GM21526 (cell line): ENCODE measurements around the gene IL17RD.

Experiments
- ATAC-seq: cut with Tn5 transposase; IDR thresholded peaks from one replicate; pipeline ENCODE4 v1.9.1; 2021; ENCODE audit warnings: moderate library complexity; ENCODE audit not compliant: unreplicated experiment, low FRiP score

Gene IL17RD

GRCh38 chr3:57164657-57165573, at the start of gene IL17RD:
Gene IL17RD (minus strand): TSS chr3:57165353. CDS start chr3:57165286, 67 bp downstream.
- no peak for ATAC-seq

GRCh38 chr3:57206423-57206822, 41.3 kb upstream of the IL17RD start:
- no peak for ATAC-seq

GRCh38 chr3:57199895-57200297, 34.7 kb upstream of the IL17RD start, which contains the start of gene HESX1:
Gene HESX1 (minus strand): TSS chr3:57199978. CDS start chr3:57199918, 60 bp downstream.
- ATAC-seq, result no peak

GRCh38 chr3:57194641-57195040, 29.5 kb upstream of the IL17RD start:
- ATAC-seq, result no peak

- no peak for ATAC-seq
These were observed 26.9 kb upstream of the IL17RD start for GRCh38 chr3:57192028-57192427.

- no peak for ATAC-seq
These were observed 19.4 kb upstream of the IL17RD start for GRCh38 chr3:57184526-57184925.

GRCh38 chr3:57179580-57180410, 14.6 kb upstream of the IL17RD start:
- no peak for ATAC-seq

- ATAC-seq, result no peak
These were observed 10.9 kb upstream of the IL17RD start for GRCh38 chr3:57176045-57176444.

- no peak for ATAC-seq
These were observed 8.5 kb upstream of the IL17RD start for GRCh38 chr3:57173687-57174086.

GRCh38 chr3:57170946-57171345, 5.8 kb upstream of the IL17RD start:
- ATAC-seq, result no peak

GRCh38 chr3:57169872-57170623, 4.9 kb upstream of the IL17RD start:
- ATAC-seq, result peak; percentile 62

GRCh38 chr3:57169108-57169507, 4.0 kb upstream of the IL17RD start:
- no peak for ATAC-seq

GRCh38 chr3:57168151-57168550, 3.0 kb upstream of the IL17RD start:
- ATAC-seq, result no peak

GRCh38 chr3:57166660-57167059, 1.5 kb upstream of the IL17RD start:
- ATAC-seq, result no peak

GRCh38 chr3:57165641-57166040, 488 bp upstream of the IL17RD start:
- ATAC-seq, result no peak

- no peak for ATAC-seq
These were observed 916 bp downstream of the IL17RD start for GRCh38 chr3:57164217-57164656.

GRCh38 chr3:57163751-57164150, 1.4 kb downstream of the IL17RD start:
- no peak for ATAC-seq

GRCh38 chr3:57161915-57162314, 3.2 kb downstream of the IL17RD start:
- ATAC-seq, result no peak

- ATAC-seq, result no peak
These were observed 4.2 kb downstream of the IL17RD start for GRCh38 chr3:57160765-57161538.
